ENCODE data around the gene AK3. TPM values are rescaled to one million over a fixed set of nuclear protein-coding genes. Genes with fewer than 3 reads are reported as not detected.
"Not testable (repeated sequence)": the region's sequence is repeated elsewhere in the genome, so short reads cannot be mapped to it uniquely, and the experiment has no call there.

AK3 gene
- total RNA-seq, 1 donor from 2014 or later: 45.1 TPM

DNA sequence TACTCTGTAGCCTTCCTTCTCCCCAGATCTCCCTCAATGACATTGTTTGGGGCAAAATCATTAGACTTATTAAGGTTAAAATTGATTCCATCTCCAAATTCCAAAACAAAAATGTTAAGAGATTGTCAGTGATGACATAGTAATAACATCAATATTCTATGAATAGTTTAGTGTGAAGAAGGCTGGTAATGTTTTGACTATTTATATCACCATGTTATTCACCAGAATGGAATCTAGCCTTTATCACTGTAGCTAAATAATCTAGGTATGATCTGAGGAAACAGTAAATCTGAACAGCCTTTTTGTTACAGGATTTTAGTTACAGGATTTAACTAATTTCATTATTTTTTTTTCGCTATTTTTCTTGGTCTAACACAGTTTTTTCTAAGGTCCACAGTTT lies 79.8 kb downstream of the AK3 start:
- H3K27ac ChIP-seq (ENCODE audit: low read depth, low read length): peak overlapping the region; percentile 66
- peaks cover 8% of the 10 kb centered on the region for H3K79me2 ChIP-seq (ENCODE audit: insufficient read depth, low read length)
- no peaks in the 10 kb centered on the region for H3K9me3 ChIP-seq (ENCODE audit: insufficient read depth, low read depth, low read length)
- peak; percentile 61 for DNase-seq (ENCODE audit: low read depth)
- Mint-ChIP-seq H3K4me3 (ENCODE audit: unreplicated experiment) (peak overlapping the region; percentile 90), H3K4me1 (ENCODE audit: low read depth, unreplicated experiment) (peaks cover 32% of the 10 kb centered on the region), H3K27me3 (ENCODE audit: low read depth, unreplicated experiment) (no peaks in the 10 kb centered on the region), H3K27ac (ENCODE audit: unreplicated experiment) (peak overlapping the region; percentile 60), H3K9me3 (ENCODE audit: unreplicated experiment) (no peaks in the 10 kb centered on the region), H3K36me3 (ENCODE audit: low read depth, unreplicated experiment) (peaks cover 3% of the 10 kb centered on the region)
- H3K4me1 ChIP-seq (ENCODE audit: insufficient read depth, low read length): peaks cover 26% of the 10 kb centered on the region
- no peak for TF ChIP-seq CTCF (IDR thresholded peaks at IDR 0.05; ENCODE audit: insufficient read depth, low read depth, low read length)
- no peak for TF ChIP-seq EZH2 (IDR thresholded peaks at IDR 0.05; ENCODE audit: insufficient read depth, low read length)
- peak; percentile 29 for FAIRE-seq
- H3K36me3 ChIP-seq (ENCODE audit: insufficient read depth, low read length): no peaks in the 10 kb centered on the region
- H3K4me2 ChIP-seq (ENCODE audit: low read length): peak overlapping the region; percentile 85
- no peaks in the 10 kb centered on the region for H4K20me1 ChIP-seq (ENCODE audit: insufficient read depth, low read length)
- H2AFZ ChIP-seq (ENCODE audit: low read depth, low read length): no peak overlapping the region
- H3K4me3 ChIP-seq (ENCODE audit: insufficient read depth, low read depth, low read length): no peak overlapping the region
- no peaks in the 10 kb centered on the region for H3K27me3 ChIP-seq (ENCODE audit: insufficient read depth, low read length)
- peak overlapping the region; percentile 85 for H3K9ac ChIP-seq (ENCODE audit: low read length)

- DNase-seq (ENCODE audit: low read depth); H3K4me3 ChIP-seq (ENCODE audit: insufficient read depth, low read depth, low read length); FAIRE-seq; H3K4me3 Mint-ChIP-seq (ENCODE audit: unreplicated experiment); H2AFZ ChIP-seq (ENCODE audit: low read depth, low read length); H3K36me3 Mint-ChIP-seq (ENCODE audit: low read depth, unreplicated experiment); H3K27ac Mint-ChIP-seq (ENCODE audit: unreplicated experiment); H3K27me3 Mint-ChIP-seq (ENCODE audit: low read depth, unreplicated experiment); H3K4me2 ChIP-seq (ENCODE audit: low read length); H3K27ac ChIP-seq (ENCODE audit: low read depth, low read length); H3K79me2 ChIP-seq (ENCODE audit: insufficient read depth, low read length); H4K20me1 ChIP-seq (ENCODE audit: insufficient read depth, low read length); H3K9me3 ChIP-seq (ENCODE audit: insufficient read depth, low read depth, low read length); H3K9me3 Mint-ChIP-seq (ENCODE audit: unreplicated experiment); H3K27me3 ChIP-seq (ENCODE audit: insufficient read depth, low read length); H3K9ac ChIP-seq (ENCODE audit: low read length); H3K36me3 ChIP-seq (ENCODE audit: insufficient read depth, low read length): not testable (repeated sequence)
- peaks cover 21% of the 10 kb centered on the region for H3K4me1 ChIP-seq (ENCODE audit: insufficient read depth, low read length)
- peaks cover 32% of the 10 kb centered on the region for H3K4me1 Mint-ChIP-seq (ENCODE audit: low read depth, unreplicated experiment)
Measured at GRCh38 chr9:4660665-4661064, 80.3 kb downstream of the AK3 start.

Other genes starting within 250 kb of the AK3 start
- gene PLPP6, start 78.9 kb downstream of the AK3 start, total RNA-seq: 7.3 and 7.5 TPM in 2 replicates
- 2.8 and 3.6 TPM in 2 replicates for gene SPATA6L, start 74.7 kb downstream of the AK3 start, total RNA-seq
- gene CDC37L1, start 61.6 kb downstream of the AK3 start, total RNA-seq: 16.1 and 16.6 TPM in 2 replicates
- 19.6 and 22.3 TPM in 2 replicates for gene RCL1, start 51.7 kb upstream of the AK3 start, total RNA-seq
- gene JAK2, start 244.1 kb upstream of the AK3 start, total RNA-seq: 12.3 and 13.2 TPM in 2 replicates

Measured in astrocyte (in vitro differentiated cells and primary cell).